IPS DF 4.7 (cell line): ENCODE data around the gene NUF2.
"Not testable (repeated sequence)": the region's sequence is repeated elsewhere in the genome, so short reads cannot be mapped to it uniquely, and the experiment has no call there.

Experiments
- DNase-seq: peaks from one replicate; pipeline ENCODE4 v3.0.0-alpha.2; 2013; ENCODE audit warnings: low spot score; ENCODE audit errors: extremely low read depth

The NUF2 gene

DNA sequence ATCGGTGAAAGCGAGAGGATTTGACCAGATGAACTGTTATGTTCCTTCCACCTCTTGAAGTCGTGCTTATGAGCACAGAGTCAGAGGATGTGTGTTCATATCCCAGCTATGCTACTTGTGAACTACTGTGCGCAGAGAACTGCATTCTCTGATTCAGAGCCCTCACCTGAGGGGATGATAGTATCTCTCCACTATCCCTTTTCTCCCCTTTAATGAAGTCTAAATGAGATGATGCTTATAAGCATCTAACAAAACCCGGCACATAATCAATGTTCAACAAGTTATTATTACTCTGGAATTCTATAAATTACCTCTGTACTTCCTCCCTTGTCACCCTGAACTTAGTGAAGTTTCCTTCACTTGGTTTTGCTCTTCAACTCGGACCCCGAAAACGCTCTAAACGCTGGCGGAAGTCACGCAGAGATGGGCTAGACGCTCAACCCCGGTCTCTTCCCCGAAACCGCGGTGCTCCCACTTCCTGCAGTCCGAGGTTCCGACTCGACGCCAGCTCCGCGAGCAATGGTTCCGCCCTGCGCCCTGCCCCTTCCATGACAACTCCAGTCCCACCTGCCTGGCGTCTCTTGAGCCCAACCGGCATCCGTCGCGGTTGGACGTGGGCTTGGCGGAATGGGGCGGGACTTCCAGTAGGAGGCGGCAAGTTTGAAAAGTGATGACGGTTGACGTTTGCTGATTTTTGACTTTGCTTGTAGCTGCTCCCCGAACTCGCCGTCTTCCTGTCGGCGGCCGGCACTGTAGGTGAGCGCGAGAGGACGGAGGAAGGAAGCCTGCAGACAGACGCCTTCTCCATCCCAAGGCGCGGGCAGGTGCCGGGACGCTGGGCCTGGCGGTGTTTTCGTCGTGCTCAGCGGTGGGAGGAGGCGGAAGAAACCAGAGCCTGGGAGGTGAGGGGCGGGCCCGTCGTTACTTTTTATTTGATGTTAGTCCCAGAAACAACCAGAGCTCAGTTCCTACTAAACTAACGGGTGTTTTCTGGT lies at the start of gene NUF2:
NUF2 (plus strand) TSS at position 644 of the 995 bp plus-strand sequence. CDS start 4,098 bp downstream, outside the sequence.
- peak; percentile 91 for DNase-seq

DNA sequence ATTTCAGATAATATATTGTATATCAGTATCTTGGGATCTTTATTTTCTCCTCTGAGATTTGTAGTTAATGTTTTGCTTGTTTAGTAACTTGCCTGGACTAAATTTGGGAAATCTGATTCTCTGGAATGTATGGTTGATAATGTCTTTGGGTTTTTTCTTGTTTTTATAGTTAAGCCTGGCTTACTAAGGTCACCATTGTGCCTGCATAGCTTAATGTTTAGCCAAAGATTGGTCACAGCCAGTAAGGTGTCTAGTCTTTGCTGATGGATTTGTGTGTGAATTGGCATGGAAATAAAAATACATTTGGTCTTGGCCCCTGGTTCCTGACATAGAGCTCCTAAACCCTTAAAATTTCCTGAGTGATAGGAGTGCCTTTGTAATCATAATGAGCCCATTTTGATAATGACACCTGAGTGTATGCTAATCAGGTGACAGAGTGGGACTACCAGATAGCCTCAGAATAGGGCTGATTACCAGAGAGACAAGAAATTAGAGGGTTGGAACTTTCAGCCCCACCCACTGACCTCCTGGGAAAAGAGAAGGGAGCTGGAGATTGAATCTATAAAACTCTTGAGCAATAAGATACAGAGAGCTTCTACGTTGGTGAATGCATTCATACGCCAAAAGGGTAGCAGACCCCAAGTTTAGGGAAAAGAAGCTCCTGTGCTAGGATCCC lies 47.9 kb upstream of the NUF2 start:
- DNase-seq: no peak

DNA sequence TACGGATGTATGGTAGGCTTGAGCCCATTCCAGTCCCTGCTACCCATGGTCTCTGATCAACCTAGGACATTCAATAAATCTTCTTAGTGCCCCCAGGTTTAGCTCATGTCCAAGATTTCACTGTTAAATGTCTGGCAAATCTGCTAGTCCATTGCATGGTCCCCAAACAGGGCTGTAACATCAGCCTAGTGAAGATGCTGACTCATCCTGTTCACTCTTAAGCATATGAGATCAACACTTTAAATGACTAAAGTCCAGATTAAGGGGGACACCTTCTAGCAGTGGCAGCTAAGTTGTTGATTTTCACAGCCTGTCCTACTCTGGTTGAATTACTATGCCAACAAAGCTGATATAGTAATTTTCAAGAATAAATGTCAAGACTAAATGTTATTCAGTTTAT lies 46.5 kb upstream of the NUF2 start:
- DNase-seq: no peak

DNA sequence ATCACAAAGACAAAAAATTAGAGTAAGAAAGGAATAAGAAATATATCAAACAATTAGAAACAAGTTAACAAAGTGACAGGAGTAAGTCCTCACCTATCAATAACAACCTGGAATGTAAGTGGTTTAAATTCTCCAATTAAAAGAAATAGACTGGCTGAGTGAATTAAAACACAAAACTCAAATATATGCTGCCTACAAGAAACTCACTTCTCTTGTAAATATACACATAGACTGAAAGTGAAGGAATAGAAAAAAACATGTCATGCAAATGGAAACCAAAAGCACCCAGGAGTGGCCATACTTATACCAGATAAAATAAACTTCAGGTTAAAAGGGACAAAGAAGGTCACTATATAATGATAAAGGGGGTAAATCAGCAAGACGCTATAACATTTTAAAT lies 43.2 kb upstream of the NUF2 start:
- no peak for DNase-seq

DNA sequence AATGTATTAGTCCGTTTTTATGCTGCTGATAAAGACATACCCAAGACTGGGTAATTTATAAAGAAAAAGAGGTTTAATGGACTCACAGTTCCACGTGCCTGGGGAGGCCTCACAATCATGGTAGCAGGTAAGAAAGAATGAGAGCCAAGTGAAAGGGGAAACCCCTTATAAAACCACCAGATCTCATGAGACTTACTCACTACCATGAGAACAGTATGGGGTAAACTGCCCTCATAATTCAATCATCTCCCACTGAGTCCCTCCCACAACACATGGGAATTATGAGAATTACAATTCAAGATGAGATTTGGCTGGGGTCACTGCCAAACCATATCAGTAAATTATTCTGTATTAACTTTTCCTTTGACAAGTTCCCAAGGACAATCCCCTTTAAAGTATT lies 36.9 kb upstream of the NUF2 start:
- not testable (repeated sequence) for DNase-seq

DNA sequence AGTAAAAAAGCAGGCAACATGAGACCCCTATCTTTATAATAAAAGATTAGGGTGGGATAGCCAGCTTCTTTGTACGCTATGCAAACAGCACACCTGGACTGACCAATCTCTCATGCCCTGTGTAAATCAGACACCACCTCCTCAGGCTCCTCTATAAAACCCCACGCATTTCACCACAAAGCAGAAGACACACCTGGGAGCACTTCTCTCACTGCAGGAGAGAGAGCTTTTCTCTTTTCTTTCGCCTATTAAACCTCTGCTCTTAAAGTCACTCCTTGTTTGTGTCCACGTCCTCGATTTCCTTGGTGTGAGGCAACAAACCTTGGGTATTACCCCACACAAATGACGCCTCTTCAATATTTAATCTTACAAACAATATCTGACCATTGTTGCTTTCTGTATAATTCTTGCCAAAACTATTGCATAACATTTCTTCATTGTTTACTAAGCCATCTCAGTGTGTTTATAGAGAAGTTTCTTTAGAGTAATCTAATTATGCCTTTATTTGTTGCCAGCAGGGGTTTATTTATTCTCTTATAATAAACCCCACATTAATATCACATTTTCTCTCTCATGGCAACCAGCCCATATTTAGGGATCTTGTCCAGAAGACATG lies 31.6 kb upstream of the NUF2 start:
- DNase-seq: no peak

DNA sequence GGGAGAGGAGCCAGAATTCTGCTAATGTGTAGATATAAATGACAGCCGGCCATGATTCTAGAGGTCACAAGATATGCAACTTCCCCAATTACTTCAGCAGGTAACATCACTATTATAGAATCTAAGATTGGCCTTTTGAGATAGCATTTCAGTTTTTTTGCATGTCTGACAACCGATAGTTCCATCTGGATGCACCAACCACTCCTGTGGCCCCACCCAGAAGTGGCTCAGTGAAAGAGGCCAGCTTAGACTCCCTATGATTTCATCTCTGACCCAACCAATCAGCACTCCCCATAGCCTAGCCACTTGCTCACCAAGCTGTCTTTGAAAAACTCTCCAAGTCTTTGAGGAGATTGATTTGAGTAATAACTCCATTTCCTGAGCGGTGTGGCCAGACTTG lies 30.3 kb upstream of the NUF2 start:
- DNase-seq: no peak

DNA sequence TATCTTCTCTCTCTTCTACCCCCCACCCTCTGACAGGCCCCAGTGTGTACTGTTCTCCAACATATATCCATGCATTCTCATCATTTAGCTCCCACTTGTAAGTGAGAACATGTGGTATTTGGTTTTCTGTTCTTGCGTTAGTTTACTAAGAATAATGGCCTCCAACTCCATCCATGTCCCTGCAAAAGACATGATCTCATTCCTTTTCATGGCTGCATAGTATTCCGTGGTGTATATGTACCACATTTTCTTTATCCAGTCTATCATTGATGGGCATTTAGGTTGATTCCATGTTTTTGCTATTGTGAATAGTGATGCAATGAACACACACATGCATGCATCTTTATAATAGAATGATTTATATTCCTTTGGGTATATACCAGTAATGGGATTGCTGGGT lies 29.6 kb upstream of the NUF2 start:
- not testable (repeated sequence) for DNase-seq

DNA sequence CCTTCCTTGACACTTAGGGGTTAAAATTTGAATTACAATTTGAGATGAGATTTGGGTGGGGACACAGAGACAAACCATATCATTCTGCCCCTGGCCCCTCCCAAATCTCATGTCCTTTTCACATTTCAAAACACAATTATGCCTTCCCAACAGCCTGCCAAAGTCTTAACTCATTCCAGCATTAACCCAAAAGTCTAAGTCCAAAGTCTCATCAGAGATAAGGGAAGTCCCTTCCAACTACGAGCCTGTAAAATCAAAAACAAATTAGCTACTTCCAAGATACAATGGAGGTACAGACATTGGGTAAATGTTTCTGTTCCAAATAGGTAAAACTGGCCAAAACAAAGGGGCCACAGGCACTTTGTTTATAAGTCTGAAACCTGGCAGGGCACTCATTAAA lies 28.3 kb upstream of the NUF2 start:
- DNase-seq: not testable (repeated sequence)

DNA sequence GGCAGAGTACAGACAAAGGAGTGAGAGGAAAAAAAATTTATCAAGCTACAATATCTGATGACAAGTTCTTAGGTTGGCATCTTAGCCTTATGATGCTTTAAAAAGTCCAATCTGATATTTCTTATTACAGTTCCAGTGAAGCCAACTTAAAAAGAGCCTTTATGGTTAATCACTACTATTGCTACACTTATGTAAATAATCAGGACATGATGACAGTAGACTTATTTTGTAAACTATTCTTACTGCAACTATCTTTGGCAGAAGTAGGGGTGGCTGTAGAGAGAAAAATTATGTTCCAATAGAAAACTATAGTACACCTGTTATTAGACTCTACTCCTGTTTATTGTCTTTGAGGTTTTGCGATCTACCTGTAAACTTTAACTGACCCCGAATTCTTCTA lies 25.8 kb upstream of the NUF2 start:
- DNase-seq: no peak

DNA sequence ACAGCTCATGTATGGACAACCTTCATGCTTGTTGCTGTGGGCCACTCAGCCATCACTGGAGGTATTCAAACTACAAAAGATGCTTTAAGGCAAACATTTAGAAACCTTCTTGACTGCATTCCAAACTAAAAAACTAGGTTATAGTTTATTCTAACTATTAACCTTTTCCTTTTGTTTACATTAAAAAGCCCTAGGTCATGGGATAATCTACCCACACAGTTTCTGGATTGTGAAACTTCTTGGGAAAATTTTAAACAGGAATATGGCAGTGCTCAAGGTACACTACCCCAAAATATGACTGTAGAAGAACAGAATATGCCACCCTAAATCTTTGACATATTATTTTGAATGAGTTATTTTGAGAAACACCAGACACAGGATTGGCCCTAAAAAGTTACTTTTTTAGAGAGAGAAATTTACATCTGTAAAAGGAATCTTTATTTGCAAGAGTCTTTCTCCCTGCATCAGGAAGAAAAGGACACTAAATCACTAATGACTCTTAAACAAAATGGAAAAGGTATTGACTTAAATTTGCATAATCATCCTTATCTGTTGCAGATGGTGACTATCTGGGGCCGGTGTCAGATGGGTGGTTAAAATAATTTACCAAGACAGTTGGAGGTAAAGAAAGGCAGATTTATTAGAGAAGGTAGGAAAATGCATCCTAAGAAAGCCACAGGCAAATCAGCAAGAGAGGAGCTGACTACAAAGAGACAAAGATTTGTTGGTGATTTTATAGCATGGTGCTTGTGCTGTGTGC lies 25.1 kb upstream of the NUF2 start:
- DNase-seq: no peak

DNA sequence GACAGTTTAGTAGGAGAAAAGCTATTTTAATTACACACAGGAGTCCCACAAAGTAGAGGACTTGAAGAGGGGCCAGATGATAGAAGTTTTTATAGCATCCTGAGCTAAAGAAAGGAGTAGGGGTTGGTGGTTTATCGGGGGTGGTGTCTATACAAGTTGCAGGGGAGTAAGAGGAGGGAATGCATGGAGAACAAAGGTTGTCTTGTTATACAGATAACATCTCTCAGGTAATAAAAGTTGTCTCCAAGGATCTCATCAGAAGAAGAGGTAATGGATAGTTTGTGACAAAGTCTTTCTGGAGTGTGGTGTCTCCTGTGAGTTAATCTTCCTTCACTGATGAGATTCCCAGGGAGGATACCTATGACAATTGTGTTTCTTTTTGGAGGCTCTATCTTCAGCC lies 23.4 kb upstream of the NUF2 start:
- DNase-seq: no peak

DNA sequence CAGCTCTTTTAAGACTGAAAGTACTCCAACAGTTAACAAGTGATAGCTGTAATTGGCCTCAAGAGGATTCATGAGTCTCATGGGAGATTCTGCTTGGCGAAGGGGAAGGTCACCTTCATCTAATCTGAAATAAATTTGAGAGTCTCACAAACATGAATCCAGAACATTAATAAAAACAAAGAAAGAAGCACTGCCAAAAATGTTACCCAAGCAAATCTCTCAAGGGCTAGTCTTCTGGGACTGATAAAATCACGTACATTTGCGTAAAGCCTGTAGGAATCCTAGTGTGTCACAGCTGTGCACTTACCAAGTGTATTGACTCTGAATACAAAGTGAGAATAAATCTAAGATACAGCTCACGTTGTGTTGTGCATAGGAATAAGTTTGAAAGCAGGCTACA lies 21.2 kb upstream of the NUF2 start:
- DNase-seq: no peak

DNA sequence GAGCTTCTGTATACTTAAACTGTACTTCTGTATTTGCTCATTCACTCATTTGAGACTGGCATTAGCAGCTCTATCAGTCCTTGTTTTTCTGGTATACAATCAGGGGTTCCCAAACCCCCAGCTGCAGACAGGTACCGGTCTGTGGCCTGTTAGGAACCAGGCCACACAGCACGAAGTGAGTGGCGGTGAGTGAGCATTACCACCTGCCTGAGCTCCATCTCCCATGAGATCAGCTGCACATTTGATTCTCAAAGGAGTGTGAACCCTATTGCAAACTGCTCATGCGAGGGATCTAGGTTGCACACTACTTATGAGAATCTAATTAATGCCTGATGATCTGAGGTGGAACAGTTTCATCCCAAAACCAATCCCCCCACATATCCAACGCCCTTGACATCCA lies 18.2 kb upstream of the NUF2 start:
- DNase-seq: no peak

DNA sequence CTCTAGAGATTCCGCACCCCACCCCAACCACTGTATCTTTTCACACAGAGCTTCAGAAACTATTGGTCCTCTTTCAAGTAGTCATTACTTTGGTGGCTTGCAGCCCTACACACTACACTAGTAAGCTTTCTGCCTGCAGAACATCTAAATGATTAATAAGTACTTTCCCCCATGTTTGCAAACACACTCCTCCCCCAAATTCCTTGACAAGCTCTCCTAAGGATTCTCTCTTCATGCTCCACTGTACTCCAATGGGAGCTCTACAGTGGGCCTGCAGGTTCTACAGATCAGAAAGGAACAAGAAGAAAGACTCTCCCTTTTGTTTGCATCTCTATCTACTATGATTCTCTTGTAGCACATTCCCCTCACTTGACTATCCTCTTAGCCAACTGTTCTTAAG lies 16.3 kb upstream of the NUF2 start:
- DNase-seq: no peak

DNA sequence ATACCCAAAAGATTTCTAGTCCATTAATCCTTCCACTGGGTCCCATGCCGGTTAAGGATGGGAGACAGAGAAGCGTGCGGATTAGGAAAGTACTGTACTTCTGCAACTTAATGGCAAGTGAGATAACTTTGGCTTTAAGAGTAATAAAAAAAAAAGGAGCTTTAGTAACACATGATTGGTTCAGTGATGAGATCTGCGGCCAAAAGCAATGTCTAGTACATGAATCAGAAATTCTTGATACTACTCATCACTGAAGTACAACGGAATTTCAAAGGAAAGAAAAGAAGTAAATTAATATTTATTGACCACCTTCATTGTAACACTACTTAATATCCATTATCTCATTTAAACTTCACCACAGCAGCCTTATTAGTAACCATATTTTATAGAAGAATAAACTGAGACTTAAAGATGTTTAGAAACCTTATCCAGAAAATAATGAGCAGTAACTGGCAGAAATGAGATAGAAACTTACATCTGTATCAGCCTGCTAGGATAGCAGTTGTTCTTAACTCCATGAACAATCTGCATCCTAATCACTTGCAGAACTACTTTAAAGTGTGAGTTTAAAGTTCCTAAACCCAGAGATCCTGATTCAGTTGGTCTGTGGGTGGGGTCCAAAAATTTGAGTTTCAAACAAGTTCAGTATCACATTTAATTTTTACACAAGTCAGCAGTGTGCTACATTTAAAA lies 14.1 kb upstream of the NUF2 start:
- DNase-seq: no peak

DNA sequence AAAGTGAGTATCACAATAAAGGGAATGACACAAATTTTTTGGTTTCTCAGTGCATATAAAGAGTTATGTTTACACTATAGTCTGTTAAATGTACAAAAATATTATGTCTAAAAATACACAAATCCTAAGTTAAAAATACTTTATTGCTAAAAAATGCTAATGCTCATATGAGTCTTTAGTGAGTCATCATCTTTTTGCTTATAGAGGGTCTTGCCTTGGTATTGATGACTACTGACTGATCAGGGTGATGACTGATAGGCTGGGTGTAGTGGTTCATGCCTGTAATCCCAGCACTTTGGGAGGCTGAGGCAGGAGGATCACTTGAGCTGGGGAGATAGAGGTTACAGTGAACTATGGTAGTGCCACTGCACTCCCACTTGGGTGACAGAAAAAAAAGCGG lies 12.9 kb upstream of the NUF2 start:
- no peak for DNase-seq

DNA sequence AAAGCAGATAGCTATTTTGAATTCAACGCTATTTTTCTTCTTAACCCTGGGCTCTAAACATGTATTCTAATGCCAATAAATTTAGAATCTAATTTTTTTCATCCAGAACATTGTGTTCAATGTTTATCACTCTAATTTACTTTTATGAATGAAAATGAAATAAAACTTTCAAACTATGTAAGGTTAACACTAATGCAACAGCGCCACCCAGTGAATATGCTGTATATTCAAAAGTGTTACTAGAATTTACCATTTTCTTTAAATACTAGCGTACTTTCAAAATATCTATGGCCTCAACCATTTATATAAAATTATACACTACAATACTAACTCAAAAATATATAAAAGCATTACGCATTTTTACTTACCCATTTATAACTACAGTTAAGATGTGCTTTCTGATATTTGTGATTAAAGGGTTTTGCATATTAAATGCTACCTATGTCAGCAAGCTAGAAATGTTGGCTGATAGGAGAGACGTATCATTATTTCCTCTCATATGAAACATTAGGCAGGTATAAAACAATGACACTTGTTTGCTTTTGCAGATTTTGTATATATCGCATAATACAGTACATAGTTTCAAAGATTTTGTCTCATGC lies 5.9 kb upstream of the NUF2 start:
- DNase-seq: no peak

DNA sequence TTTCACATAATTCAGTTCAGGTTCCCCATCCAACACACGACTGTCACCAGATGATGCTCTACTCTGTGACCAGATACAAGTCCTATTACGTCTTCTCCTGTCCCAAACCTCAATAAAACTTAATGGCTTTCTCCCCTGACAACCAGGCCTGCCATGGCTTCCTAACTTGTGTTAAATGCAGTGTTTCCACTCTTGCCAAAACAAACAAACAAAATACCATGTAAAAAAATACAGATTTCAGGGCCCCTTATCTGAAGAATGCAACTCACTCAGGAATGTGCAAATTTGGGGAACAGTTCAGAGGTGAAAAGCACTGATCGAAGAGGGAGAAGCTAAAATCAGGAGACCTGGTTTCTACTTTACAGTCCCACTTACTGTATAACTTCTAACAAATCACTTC lies 863 bp upstream of the NUF2 start:
- no peak for DNase-seq

DNA sequence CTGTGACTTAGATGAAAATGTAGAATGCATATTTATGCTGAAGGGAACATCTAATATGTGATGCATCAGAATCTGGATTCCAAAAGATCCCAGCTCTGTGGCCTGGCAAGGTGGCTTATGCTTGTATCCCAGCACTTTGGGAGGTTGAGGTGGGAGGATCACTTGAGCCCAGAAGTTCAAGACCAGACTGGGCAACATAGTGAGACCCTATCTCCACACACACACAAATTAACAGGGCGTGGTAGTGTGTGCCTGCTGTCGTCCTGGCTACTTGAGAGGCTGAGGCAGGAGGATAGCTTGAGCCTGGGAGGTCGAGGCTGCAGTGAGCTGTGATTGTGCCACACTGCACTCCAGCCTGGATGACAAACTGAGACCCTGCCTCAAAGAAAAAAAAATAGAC lies 1.6 kb downstream of the NUF2 start:
- DNase-seq: not testable (repeated sequence)
